NCI-H226 (cell line): ENCODE results near the gene APBA1.
A peak's percentile ranks its signal among the peaks of the same experiment; 100 is the strongest.
"Not testable (repeated sequence)": the region's sequence is repeated elsewhere in the genome, so short reads cannot be mapped to it uniquely, and the experiment has no call there.

Experiments used
- DNase-seq: peaks from one replicate; pipeline ENCODE4 v3.0.0-alpha.2; 2015

APBA1 gene

DNA sequence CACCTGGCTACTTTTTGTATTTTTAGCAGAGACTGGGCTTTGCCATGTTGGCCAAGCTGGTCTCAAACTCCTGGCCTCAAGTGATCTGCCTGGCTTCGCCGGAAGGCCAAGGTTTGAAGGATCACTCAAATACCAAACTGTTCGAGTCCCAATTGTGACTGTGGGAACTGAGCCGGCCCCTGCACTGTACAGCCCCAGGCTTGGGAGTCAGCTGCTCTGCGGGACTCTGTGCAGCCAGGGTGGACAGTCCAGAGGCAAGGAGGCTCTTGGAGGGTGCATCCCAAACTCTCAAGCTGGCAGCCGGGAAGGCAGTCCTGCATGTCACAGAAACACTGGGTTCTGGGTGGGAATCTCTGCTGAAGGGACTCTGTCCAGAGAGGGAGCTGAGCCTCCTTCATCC lies 238.2 kb downstream of the APBA1 start:
- DNase-seq: no peak

DNA sequence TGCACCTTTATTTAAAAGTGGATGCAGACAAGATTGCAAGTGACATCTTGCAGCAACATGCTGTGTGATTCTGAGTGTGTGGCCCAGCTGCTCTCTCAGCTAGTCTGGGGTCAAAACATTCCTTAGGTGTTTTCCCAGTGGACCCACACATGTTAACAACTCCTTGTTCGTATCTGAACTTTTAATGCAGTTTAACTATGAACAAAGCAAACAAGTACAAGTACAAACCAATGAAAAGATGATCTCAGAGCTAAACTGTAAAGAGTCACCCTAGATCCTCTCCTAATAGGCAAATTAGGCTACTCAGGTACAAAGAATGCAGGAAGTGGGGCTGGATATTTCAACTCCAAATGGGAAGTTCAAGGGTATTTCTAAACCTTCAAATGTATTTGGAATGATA lies 238.8 kb downstream of the APBA1 start:
- DNase-seq: peak; percentile 19

DNA sequence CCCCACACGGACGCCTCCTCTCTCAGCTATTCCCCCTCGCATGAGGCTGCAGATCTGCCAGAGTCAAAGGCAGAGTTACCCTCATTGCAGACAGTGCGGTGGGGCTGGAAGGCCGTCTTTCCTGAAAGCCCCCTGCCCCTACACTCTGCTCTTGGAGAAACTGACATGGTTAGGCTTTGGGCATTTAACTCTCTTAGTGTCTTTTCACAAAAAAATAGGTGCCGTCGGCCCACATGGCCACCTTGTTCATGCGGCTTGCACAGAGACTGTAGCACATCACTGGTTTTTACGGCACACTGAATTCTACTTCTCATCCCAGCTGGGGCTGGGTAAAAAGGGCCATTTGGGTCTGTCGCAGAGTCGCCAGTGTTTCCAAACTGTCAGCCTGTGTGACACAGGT lies 239.5 kb downstream of the APBA1 start:
- no peak for DNase-seq

DNA sequence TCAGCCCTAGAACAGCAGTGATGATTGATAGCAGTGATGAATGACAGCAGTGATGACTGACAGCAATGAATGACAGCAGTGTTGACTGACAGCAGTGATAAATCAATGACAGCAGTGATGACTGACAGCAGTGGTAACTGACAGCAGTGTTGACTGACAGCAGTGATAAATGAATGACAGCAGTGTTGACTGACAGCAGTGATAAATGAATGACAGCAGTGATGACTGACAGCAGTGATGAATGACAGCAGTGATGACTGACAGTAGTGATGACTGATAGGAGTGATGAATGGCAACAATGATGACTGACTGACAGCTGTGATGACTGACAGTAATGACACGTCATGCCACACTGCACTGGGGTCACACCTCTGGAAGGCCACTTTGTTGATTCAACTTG lies 240.4 kb downstream of the APBA1 start:
- no peak for DNase-seq

DNA sequence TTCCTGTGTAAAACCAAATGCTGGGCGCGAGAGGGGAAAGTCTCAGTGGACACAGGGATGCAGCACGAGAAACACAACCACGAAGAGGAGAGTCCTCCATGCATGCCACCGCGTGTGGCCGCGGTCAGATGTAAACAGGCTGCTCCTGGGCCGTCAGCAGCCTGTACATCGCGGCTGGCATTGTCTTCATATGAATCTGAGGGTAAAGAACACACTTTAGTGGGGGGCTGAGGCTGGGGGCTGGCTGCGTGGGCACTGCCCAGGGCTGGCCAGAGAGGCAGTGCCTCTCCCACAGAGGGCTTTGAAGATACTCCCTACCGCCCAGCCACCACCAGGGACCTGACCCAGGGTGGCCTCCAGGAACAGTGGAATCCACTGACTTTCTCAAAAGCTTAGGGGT lies 241.0 kb downstream of the APBA1 start:
- DNase-seq: no peak

DNA sequence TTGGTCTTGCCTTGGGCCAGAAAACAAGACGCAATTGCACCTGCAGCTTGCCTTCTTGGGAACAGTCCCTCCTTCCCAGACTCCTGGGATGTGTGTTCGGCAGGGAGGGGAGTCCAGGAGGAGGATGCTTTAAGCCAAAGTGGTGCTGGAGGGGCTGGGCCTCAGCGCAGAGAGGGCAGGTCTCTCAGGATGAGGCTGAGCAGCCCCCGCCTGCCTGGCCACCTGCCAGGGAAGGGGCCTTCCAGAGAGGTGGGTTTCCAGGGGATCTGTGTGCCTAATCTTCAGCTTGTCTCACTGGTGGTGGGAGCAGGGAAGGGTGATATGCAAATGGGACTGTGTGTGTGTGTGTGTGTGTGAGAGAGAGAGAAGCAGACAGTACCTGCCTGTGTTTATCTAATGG lies 242.0 kb downstream of the APBA1 start:
- DNase-seq: no peak

DNA sequence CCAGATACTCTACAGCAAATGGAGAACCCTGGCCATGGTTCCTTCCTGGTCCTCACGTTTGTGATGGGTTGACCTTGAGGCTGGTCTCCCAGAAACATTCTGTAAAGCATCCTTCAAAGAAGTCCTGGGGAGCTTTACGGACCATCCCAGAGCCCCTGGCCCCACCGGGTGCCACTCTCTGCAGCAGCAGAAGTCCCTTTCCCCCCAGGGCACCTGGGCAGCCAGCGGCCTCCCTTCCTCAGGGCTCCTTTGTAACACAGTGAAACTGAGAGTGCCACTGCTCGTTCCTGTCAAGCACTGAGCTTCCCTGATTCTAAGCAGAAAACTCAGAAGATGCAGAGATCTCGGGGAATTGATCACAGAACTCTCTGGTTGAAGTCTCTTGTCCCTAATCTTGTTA lies 242.9 kb downstream of the APBA1 start:
- no peak for DNase-seq

DNA sequence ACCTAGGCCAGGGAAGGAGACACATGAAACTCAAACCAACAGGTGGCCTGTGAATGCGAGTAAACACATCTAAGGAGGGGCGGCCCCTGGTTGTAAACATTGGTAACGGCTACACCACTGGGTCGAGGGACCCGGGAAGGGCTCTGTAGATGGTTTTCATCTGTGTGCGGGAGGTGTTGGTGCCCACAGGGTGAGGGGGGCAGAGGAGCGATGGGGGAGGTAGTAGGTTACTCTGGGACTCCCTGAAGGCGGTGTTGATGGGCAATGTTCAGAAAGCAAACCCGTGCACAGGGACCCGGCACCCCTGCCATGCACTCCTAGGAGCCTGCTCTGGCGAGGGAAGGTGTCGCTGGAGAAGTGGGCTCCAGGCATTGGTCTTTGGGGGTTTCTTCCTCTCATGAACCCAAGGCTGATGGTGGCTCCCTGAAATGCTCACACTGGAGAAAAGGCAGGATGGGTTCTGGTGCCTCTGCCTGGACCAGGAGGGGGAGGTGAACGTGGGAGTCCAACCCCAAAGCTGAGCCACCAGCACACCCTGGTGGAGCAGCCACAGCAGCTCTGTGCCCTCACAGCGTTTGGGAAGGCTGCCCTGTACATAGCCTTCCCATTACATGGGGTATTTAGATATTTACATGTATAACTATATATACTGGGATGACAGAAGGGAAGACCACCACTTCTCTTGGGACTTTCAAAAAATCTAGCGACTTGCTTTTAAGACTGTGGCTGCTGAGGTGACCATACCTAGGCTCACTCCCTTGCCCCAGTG lies 244.0 kb downstream of the APBA1 start:
- DNase-seq: no peak

DNA sequence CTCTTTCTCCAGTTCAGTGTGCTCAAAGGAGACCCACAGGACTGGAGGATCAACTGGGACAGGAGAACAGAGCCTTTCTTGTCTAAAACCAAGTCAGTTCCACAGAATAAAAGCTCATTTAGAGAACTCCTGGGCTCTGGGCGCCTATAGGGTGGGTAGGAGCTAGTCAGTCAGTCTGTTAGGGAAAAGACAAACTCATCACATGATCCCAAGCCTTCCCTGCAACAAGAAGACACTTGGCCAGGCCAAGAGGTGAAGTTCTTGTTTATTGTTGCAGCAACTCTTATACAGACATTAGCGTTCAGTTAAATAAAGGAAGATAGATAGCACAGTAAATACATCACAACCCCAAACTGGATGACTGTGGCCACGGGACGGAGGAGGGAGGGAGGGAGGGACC lies 244.9 kb downstream of the APBA1 start:
- no peak for DNase-seq

DNA sequence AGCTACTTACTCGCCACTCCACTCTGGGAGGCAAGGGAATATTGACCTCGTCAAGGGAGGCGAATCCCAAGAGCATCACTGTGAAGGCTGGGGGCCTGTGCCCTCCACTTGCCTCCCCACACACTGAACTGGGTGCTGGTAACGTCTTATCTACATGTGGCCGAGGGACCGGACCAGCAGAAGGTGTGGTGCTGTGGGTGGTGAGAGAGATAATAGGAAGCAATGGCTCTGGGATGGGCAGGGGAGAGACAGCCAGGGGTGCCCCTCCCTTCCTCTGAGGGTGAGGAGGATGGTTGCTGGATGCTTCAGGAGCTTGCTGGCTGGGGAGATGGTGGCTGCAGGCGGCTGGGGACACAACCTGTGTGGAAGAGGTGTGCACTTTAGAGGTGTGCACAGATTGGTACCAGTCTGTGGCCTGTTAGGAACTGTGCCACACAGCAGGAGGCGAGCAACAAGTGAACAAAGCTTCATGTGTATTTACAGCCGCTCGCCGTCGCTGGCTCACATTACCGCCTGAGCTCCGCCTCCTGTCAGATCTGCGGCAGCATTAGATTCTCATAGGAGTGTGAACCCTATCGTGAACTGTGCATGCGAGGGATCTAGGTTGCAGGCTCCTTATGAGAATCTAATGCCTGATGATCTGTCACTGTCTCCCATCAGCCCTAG lies 246.9 kb downstream of the APBA1 start:
- DNase-seq: no peak

DNA sequence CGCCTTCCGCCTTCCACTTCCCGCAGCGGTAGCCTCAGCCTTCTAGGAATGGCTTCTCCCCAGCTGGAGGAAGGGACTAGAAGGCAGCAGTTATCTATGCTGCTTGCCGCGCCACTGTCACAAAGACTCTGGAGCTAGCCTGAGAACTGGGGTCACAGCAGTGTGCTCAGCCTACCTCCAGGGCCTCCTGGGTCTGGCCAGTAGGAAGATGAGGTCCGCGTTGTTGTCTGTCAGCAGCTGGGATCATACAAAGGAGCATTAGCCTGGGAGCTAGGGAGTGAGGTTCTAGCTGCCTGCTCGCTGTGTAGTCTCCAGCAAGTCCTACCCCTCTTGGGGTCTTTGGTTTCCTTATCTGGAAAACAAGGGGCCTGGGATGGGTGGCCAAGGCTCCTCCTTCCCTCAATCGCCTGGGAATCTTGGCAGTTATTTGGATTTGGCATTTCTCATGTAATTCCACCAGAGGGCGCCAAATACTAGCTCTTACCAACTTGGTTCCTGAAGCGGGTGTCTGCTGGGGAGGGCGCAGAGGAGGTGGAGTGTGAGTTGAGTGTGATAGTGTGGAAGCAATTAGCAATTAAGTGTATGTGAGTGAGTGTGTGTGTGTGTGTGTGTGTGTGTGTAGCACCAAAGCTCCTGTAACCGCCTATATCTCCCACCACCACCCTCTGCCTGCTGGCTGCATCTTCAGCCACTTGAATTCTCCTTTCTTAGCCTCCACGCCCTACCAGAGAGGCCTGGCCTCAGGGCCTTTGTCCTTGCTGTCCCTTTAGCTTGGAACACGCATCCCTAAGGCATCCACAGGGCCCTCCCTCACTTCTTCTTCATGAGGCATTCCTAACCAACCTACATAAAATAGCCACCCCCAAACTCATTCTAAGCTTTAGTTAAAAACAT lies 250.0 kb downstream of the APBA1 start:
- peak; percentile 34 for DNase-seq

DNA sequence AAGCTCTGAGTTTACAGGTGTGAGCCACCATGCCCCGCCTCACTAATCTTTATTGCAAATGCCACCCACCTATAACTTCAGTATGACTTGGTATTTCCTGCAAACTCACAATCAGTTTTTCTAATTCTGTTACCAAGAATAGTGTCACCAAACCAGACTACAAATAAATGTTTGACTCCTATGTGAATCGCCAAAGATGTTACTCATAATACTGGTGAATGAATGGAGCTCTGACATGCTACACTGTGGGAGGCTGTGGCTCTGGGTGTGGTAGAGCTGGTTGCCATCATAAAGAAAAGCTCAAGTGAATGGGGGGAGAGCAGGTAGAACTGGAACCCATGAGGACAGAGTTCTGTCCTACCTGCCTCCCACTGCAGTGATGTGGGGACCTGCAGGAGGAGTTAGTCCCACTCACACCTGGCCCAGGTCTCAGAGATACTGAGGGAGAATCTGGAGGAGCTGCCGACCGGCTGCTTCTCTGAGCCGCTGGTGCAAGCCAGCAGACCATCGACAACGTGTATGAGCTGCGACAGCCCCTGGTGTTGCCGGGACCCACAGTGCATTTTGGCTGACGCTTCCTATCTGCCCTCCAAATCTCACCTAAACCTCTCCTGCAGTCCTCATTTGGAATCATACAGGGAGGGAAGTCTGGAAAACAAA lies 251.4 kb downstream of the APBA1 start:
- DNase-seq: no peak

DNA sequence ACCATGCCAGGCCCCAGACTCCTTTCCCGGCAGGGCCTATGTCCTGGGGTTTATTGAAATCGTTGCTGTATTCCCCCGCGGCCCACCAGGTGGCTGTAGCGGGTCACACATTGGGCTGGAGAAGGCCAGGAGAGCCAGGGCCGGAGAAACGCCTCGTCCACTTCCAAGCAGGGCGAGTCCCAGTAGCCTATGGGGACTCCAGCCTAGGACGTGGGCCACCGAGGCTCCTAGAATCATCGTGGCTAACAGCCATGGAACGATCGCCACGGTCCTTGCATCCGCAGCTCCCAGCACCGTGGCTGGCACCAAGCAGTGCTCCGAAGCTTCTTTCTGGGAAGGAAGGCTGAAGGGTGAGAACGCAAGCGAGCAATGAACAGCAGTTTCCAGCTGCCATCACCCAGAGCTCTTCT lies 259.4 kb downstream of the APBA1 start:
- DNase-seq: peak; percentile 43

DNA sequence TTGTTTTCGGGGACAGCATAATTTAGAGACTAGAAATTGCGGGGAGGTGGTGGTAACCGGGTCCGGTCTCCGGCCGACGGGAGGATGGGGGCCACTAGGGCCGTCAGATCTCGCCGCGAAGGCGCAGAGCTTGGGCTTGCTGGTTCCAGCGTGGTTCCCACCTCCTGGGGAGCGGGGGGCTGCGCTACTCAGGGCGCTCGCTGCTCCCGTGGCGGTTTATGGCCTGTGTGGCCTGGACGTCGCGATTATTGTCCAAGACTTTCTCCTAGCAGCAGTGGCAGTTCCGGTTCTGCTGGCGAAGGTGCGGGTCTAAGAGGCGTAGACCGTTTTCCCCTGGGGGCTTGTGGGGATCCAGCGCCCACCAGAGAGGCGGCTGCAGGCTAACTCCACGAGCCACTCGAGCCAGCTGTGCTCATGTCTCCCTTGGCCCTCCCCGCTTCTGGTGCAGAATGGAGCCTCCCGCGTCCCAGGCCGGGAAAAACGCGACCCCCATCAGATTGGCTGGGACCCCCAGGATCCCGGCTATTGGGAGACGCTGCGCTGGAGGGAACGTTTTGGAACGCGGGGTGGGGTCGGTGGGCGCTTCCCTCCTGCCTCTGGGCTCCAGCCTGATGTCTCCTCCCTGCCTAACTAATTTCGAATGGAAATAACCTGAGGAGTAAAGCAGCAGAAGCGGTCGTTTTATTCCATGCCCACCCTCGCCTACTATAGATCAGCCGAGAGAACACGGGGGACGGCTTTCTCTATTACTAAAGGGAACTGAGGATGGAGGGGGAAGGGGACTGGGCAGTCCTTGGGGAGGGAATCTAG lies 260.0 kb downstream of the APBA1 start:
- DNase-seq: no peak

DNA sequence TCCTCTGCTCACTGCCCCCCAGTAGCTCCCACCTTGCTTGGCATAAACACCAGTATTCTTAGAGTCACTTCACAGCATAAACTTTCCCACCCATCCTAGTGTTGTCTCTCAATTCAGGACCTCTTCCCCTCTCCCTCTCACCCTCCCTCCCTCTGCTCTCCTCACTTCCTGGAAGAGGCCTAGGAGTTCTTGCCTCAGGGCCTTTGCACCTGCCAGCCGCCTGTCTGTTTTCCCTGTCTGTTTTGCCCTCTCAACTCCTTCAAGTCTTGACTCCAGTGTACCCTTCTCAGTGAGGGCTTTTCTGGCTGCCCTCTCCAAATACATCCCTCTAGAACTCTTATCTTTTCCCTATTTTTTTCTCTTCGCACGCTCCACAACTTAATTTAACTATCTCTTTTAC lies 260.9 kb downstream of the APBA1 start:
- DNase-seq: no peak

DNA sequence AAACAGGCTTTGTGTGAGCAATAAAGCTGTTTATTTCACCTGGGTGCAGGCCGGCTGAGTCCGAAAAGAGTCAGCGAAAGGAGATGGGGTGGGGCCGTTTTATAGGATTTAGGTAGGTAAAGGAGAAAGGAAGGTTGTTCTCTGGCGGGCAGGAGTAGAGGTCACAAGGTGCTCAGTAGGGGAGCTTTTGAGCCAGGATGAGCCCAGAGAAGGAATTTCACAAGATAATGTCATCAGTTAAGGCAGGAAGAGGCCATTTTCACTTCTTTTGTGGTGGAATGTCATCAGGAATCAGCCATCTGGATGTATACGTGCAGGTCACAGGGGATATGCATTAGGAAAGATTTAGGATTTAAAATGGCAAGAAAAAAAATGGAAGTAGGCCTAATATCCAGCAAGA lies 262.2 kb downstream of the APBA1 start:
- DNase-seq: not testable (repeated sequence)

DNA sequence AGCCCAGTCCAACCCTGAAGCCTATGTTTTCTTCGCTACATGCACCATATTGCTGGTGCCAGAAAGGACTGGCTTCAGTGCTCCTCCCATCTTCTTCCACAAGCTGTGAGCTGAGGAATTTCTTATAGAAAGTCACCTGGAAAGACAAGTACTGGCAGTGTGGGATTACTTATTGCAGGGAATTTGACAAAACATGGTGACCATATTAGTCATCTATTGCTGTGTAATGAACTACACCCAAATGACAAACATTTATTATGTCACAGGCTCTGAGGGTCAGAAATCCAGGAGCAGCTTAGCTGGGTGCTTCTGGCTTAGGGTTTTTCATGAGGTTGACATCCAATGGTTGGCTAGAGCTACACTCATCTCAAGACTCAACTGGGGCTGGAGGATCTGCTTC lies 271.7 kb downstream of the APBA1 start:
- no peak for DNase-seq

DNA sequence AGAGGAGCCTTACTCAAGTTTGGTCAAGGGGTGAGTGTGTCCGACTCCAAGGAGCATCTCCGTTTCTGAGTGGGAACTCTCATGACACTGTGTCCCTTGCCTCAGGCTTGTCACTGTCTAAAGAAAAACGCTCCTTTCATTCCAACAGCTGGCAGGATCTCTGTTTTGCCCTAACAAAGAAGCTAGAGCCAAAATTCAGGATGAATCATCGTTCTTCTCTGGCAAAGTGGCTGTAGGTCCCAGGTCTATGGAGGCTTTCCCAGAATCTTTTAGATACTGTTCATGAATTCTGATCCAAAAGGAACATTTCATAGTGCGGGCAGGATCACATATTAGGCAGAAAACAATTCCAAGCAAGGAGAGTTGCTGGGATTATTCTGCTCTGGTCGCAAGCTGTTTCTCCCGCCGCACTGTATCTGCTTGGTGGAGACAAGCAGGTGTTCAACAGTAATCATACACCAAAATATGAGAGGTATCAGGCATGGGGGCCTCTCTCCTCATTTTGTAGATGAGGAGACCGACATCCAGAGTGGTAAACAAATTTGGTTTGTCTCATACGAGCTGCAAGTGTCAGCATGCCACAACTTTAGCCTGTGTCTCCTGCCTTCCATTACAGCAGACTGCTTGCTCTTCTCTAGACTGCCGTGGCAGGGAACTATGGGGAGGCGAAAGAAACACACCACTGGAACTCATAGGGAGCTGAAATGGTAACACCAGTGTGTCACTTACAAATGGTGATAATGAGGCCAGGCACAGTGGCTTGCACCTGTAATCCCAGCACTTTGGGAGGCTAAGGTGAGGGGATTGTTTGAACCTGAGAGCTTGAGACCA lies 274.6 kb downstream of the APBA1 start:
- no peak for DNase-seq

DNA sequence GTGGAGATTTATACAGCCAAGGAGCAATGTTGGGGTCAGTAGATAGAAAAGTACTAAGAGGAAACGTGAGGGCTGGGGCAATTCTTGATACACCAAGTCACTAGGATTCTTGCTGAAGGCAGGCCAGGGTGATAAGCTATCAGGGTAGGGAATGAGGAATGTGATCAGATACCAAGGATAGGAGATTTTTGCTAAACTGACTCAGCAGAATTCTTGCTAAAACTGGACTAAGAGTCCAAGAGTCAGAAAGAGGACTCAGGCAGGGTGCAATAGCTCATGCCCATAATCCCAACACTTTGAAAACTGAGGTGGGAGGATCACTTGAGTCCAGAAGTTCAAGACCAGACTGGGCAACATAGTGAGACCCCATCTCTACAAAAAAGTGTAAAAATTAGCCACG lies 275.4 kb downstream of the APBA1 start:
- DNase-seq: no peak

DNA sequence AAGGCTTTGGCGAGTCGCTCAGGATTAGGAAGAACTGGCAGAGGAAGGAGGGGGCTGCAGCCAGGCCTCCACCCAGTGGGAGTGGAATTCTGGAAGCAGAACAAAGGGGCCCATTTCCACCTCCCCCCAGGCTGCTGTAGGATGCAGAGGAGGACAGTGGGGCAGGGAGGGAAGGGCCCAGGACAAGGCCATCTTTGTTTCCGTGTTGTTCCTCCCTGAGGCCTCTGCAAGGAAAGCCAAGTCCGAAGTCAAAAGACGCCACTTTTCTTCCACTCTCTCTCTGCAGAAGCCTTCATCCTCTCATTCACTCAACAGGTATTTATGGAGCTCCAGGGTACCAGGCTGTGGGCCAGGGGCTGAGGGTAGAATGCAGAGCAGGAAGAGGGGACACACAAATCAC lies 276.5 kb downstream of the APBA1 start:
- DNase-seq: no peak

DNA sequence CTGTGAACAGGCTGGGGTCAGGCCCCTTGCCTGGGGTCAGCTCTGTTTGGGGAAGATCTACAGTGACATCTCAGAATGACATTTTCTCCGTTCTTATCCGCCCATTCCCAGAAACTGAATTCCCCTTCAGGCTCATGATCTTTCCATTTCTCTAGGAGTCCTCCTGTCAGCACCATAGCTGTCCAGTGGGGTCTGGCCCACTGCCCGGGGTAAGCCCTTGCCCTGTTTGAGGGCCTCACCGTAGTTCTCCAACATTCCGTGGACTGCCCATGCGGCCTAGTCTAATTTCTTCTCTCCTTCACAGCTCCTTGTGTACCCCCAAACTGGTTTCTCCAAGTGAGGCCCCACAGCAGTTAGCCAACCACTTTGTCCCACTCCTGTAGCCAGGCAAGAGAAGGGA lies 278.7 kb downstream of the APBA1 start:
- DNase-seq: no peak
